HG03354 (cell line): ENCODE data around the gene CHCHD6.
"Not testable (repeated sequence)": the region's sequence is repeated elsewhere in the genome, so short reads cannot be mapped to it uniquely, and the experiment has no call there.

ENCODE experiments used
- ATAC-seq: cut with Tn5 transposase; IDR thresholded peaks from one replicate; pipeline ENCODE4 v1.9.1; 2021; ENCODE audit warnings: mild to moderate bottlenecking; ENCODE audit not compliant: unreplicated experiment, poor library complexity, severe bottlenecking

The CHCHD6 gene

GRCh38 chr3:126753191-126754160, 49.4 kb downstream of the CHCHD6 start:
- ATAC-seq: no peak

DNA sequence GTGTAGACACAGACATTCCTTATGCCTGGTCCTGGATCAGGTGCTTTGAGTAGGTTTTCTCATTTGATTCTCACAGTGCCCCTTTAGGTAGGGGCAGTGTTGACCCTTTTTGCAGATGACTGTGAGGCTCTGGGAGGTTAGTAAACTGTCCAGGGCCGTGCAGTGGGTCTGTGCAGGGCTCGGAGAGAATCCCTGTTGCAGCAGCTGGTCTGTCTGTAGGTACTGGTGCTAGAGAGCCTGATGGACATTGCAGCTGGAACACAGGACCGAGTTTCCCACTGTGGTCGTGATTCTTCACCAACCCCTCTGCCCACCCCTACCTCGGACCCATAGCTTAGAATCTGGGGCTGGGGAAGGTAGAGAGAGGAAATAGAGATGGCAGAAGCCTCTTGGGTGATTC, 51.8 kb downstream of the CHCHD6 start:
- ATAC-seq: no peak

DNA sequence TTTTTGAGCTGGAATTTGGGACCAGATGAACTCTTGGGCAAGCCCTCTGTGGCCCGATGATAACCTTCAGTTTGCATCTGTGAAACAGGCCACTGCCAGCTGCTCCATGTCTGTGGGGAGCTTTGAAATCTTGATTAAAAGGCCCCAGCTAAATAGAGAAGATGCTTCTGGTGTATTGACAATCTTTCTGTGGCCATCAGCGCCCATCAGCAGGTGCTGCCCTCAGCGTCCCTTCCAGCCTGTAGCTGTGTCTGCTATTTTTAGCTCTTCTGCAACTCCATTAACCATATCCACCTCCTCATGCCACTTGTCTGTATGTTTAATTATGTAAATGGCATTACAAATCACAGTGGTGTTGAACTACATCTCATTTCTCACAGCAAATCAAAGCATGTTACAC, 54.0 kb downstream of the CHCHD6 start:
- no peak for ATAC-seq

- ATAC-seq: no peak
These were observed 54.8 kb downstream of the CHCHD6 start for GRCh38 chr3:126758882-126759281.

DNA sequence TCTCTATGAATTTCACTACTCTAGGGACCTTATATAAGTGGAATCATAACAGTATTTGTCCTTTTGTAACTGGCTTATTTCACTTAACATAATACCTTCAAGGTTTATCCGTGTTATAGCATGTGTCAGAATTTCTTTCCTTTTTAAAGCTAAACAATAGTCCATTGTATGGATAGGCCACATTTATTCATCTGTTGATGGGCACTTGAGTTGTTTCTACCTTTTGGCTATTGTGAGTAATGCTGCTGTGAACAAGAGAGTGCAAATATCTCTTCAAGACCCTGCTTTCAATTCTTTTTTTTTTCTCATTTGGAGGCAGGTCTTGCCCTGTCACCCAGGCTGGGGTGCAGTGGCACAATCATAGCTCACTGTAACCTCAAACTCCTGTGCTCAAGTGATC, 56.5 kb downstream of the CHCHD6 start:
- no peak for ATAC-seq

- no peak for ATAC-seq
These were observed 59.0 kb downstream of the CHCHD6 start for GRCh38 chr3:126763035-126763434.

DNA sequence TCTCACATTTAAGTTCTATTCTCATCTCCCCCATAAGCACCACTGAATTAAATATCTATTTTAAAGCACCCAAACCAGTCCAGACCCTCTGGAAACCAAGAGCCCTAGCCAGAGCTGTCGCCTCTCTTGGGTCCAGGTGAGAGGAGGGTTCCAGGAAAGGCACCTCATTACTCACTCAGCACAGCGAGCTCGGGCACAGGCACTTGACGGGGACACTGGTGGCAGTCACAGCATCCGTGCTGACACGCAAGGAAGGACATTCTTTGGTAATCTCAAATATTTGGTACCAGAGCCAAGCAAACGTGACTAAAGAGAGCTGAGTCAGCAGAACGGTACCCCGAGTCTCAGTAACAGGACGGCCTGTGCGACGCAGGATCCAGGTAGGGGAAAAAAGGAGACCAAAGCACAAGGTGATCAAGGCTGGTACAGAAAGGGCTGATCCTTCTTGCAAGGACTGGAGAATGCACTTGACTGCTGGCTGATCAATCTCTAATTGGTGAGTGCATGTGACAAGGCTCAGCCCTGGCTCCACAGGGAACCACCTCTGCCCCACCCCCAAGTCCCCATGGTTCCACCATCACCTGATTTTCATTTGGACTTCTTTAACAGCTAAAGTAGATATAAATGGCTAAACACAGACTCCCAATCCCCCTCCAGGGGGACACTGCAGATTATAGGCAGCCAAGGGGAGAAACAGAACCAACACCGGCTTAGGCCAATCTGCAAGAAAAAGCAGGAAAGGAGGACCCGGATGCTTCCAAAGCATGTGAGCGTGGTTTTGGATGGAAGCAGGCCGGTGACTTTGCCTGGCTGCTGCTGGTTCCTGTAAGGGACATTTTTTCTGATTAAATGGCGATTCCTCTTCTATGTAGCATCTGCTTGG, 61.4 kb downstream of the CHCHD6 start:
- no peak for ATAC-seq

DNA sequence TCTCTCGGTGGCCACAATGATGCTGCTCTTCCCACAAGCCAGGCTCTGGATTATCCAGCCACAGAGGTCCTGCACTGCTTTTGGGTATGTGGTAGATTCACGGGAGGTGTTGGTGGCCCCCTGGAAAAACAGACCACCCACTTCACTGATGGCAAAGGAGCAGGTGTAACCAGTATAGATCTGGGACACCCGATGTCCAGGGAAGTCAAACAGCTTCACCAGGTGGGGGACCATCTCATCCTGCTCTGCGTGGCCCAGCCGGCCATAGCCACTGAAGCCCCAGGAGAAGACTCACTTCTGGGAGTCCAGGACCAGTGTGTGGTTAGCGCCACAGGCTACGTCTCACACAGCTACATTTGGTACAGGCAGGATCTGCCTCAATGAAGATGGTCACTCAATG, 62.6 kb downstream of the CHCHD6 start:
- no peak for ATAC-seq

DNA sequence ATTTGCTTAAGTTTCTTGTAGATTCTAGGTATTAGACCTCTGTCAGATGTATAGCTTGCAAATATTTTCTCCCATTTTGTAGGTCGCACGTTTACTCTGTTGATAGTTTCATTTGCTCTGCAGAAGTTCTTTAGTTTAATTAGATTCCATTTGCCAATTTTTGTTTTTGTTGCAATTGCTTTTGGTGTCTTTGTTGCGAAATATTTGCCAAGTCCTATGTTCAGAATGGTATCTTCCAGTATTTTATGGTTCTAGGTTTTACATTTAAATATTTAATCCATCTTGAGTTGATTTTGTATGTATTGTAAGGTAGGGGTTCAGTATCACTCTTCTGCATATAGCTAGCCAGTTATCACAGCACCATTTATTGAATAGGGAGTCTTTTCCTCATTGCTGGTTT, 64.9 kb downstream of the CHCHD6 start:
- ATAC-seq: no peak

DNA sequence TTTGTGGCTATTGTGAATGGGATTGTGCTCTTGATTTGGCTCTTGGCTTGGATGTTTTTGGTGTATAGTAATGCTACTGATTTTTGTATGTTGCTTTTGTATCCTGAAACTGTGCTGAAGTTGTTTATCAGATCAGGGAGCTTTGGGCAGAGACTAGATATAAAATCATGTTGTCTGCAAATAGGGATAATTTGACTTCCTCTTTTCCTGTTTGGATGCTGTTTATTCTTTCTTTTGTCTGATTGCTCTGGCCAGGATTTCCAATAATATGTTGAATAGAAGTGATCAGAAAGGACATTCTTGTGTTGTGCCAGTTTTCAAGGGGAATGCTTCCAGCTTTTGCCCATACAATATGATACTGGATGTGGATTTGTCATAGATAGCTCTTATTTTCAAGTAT, 66.1 kb downstream of the CHCHD6 start:
- no peak for ATAC-seq

GRCh38 chr3:126773167-126773566, 69.1 kb downstream of the CHCHD6 start:
- ATAC-seq: no peak

DNA sequence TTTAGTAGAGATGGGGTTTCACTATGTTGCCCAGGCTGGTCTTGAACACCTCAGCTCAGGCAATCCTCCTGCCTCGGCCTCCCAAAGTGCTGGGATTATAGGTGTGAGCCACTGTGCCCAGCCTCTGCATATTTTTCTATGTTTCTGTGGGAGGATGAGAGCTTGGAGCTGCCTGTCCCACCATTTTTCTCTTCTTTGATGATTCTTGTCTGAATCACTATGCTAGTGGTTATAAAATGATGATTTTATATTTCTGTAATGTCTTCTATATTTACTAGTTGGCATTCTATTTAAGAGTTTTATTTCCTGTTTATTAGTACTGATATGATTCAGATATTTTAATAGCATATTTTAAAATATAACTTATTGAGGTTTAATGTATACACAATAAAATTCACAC, 69.7 kb downstream of the CHCHD6 start:
- ATAC-seq: no peak

GRCh38 chr3:126777366-126777765, 73.3 kb downstream of the CHCHD6 start:
- no peak for ATAC-seq

DNA sequence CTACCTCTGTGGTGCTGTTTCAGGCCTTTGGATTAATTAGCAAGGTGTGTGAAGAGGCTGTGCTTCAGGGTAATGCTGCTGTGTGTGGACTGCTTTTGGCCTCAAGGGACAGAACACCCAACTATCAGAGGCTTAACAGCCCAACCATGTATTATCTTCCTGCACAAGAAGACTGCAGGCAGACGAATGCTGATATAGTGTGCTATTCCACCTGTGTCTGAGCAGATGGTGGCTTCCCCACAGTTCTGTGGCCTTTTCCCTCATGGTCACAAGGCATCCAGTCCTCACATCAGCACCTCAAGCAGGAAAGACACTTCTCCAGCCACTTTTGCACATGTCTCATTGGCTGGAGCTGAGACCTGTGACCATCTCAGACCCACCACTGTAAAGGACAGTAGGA, 76.6 kb downstream of the CHCHD6 start:
- no peak for ATAC-seq

GRCh38 chr3:126781406-126781805, 77.4 kb downstream of the CHCHD6 start:
- ATAC-seq: no peak

- no peak for ATAC-seq
These were observed 78.0 kb downstream of the CHCHD6 start for GRCh38 chr3:126781889-126782491.

- ATAC-seq: no peak
These were observed 78.5 kb downstream of the CHCHD6 start for GRCh38 chr3:126782536-126782935.

- ATAC-seq: no peak
These were observed 80.2 kb downstream of the CHCHD6 start for GRCh38 chr3:126784254-126784653.

DNA sequence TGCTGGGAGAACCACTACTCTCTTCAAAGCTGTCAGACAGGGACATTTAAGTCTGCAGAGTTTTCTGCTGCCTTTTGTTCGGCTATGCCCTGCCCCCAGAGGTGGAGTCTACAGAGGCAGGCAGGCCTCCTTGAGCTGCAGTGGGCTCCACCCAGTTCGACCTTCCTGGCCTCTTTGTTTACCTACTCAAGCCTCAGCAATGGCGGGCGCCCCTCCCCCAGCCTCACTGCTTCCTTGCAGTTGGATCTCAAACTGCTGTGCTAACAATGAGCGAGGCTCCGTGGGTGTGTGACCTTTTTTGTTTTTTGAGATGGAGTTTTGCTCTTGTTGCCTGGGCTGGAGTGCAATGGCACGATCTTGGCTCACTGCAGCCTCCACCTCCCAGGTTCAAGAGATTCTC, 87.3 kb downstream of the CHCHD6 start:
- not testable (repeated sequence) for ATAC-seq

DNA sequence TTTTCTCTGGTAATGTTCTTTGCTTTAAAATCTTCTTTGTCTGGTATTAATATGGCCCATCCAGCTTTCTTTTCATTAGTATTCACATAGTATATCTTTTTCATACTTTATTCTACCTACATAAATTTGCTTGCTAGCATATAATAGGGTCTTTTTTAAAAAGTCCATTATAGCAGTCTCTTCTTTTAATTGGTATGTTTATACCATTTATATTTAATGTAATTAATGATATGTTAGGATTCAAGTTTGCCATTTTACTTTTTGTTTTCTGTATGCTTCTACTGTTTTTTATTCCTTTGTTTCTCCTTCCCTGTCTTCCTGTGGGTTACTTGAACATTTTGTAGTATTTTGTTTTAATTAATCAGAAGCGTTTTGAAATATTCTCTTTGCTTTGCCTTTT, 89.0 kb downstream of the CHCHD6 start:
- ATAC-seq: no peak
